BE2C (cell line): ENCODE results near the gene WWOX.
"Not testable (repeated sequence)": the region's sequence is repeated elsewhere in the genome, so short reads cannot be mapped to it uniquely, and the experiment has no call there.

Experiments
- DNase-seq: peaks from one replicate; pipeline ENCODE4 v3.0.0-alpha.2; 2020
- H3K27me3 ChIP-seq: fragments of 250-450 bp; sonication (Bioruptor Pico); 2 replicates; pipeline ENCODE4 v1.5.1; 2020; ENCODE audit warnings: mild to moderate bottlenecking
- H3K36me3 ChIP-seq: fragments of 250-450 bp; sonication (Bioruptor Pico); 2 replicates; pipeline ENCODE4 v1.5.1; 2020; ENCODE audit warnings: mild to moderate bottlenecking
- H3K4me1 ChIP-seq: fragments of 250-450 bp; sonication (Bioruptor Pico); 2 replicates; pipeline ENCODE4 v1.5.1; 2020
- H3K4me3 ChIP-seq: 2 replicates; pipeline ENCODE4 v1.5.1; 2011; ENCODE audit warnings: low read depth, low read length
- H3K9me3 ChIP-seq: fragments of 250-450 bp; sonication (Bioruptor Pico); 2 replicates; pipeline ENCODE4 v1.5.1; 2020
- CTCF ChIP-seq: IDR thresholded peaks from 2 replicates; pipeline ENCODE4 v1.5.1; 2012; ENCODE audit warnings: mild to moderate bottlenecking, low read depth, low read length

Gene WWOX

GRCh38 chr16:79229361-79229760, 1129.9 kb downstream of the WWOX start:
- no peak for DNase-seq
- no peaks in the 10 kb centered on the region for H3K36me3 ChIP-seq
- H3K4me1 ChIP-seq: no peaks in the 10 kb centered on the region
- H3K9me3 ChIP-seq: no peaks in the 10 kb centered on the region
- no peak for TF ChIP-seq CTCF
- no peak overlapping the region for H3K4me3 ChIP-seq
- H3K27me3 ChIP-seq: no peaks in the 10 kb centered on the region

- not testable (repeated sequence) for H3K36me3 ChIP-seq, H3K4me1 ChIP-seq, H3K9me3 ChIP-seq, H3K27me3 ChIP-seq, DNase-seq, H3K4me3 ChIP-seq
These were observed 1146.2 kb downstream of the WWOX start for GRCh38 chr16:79245700-79246099.

GRCh38 chr16:79247386-79247785, 1147.9 kb downstream of the WWOX start:
- no peaks in the 10 kb centered on the region for H3K27me3 ChIP-seq
- H3K4me1 ChIP-seq: no peaks in the 10 kb centered on the region
- no peak for TF ChIP-seq CTCF
- no peaks in the 10 kb centered on the region for H3K9me3 ChIP-seq
- DNase-seq: no peak
- no peaks in the 10 kb centered on the region for H3K36me3 ChIP-seq
- H3K4me3 ChIP-seq: no peak overlapping the region

GRCh38 chr16:79248351-79248750, 1148.9 kb downstream of the WWOX start:
- H3K4me3 ChIP-seq: no peak overlapping the region
- no peak for DNase-seq
- no peaks in the 10 kb centered on the region for H3K27me3 ChIP-seq
- H3K36me3 ChIP-seq: no peaks in the 10 kb centered on the region
- no peaks in the 10 kb centered on the region for H3K4me1 ChIP-seq
- TF ChIP-seq CTCF: no peak
- H3K9me3 ChIP-seq: no peaks in the 10 kb centered on the region

- Histone ChIP-seq H3K36me3 (no peaks in the 10 kb centered on the region), H3K4me1 (no peaks in the 10 kb centered on the region)
- TF ChIP-seq CTCF: no peak
These were observed 1151.1 kb downstream of the WWOX start for GRCh38 chr16:79250502-79251098.

GRCh38 chr16:79253100-79253631, 1153.7 kb downstream of the WWOX start:
- Histone ChIP-seq H3K9me3 (peaks cover 5% of the 10 kb centered on the region; the same call in 1 of the 2 replicates), H3K4me3 (no peak overlapping the region), H3K27me3 (no peaks in the 10 kb centered on the region), H3K36me3 (no peaks in the 10 kb centered on the region), H3K4me1 (no peaks in the 10 kb centered on the region)
- no peak for DNase-seq
- TF ChIP-seq CTCF: no peak

More at GRCh38 chr16:79250502-79251098, 1151.1 kb downstream of the WWOX start:
- no peak for DNase-seq
- Histone ChIP-seq H3K9me3 (no peaks in the 10 kb centered on the region), H3K4me3 (no peak overlapping the region), H3K27me3 (no peaks in the 10 kb centered on the region)
